A549 (cell line): ENCODE data around the gene USH1C. TPM values are rescaled to one million over a fixed set of nuclear protein-coding genes. Genes with fewer than 3 reads are reported as not detected.

Source experiments
- ATAC-seq, 2 experiments: fragments of 200-7000 bp in 1 of 2; fragments of >200 bp in 1 of 2; cut with Nextera tagmentation in 1 of 2; cut with Tn5 transposase in 1 of 2; 3 replicates each; pipeline versions ENCODE4 v1.8.0 to v1.9.1; 2018 to 2020; ENCODE audit warnings: mild to moderate bottlenecking in 1 of 2, moderate library complexity in 1 of 2
- CTCF ChIA-PET: fragments of 300-600 bp; sonication (Branson Sonifier 250); formaldehyde crosslinking; extraction: SDS; loops from one replicate; lab custom pipeline; 2021; ENCODE audit warnings: antibody characterized with exemption, inconsistent platforms; lab: Yijun Ruan, JAX
- POLR2A ChIA-PET: fragments of 350-600 bp; formaldehyde crosslinking; extraction: SDS; loops from one replicate; lab custom pipeline; 2021; ENCODE audit warnings: antibody characterized with exemption, inconsistent platforms; lab: Yijun Ruan, JAX
- DNase-seq, 2 experiments: peaks; one replicate each; pipeline versions ENCODE4 v3.0.0 to v3.0.0-alpha.2; 2011 to 2016; ENCODE audit warnings: low read depth in 1 of 2, low spot score in 1 of 2
- FAIRE-seq: peaks from 2 replicates; lab custom pipeline; 2011; peaks lifted over from hg19 to GRCh38; lab: Jason Lieb, UNC
- H3K27ac ChIP-seq, 2 experiments: fragments of >200 bp; sonication (Bioruptor Twin); formaldehyde crosslinking; 3 replicates each; pipeline ENCODE4 v1.5.1; 2016 to 2017
- H3K4me1 ChIP-seq: fragments of >200 bp; sonication (Bioruptor Twin); formaldehyde crosslinking; 3 replicates; pipeline ENCODE4 v1.6.1; 2016
- H3K4me2 ChIP-seq: fragments of >200 bp; sonication (Bioruptor Twin); formaldehyde crosslinking; 3 replicates; pipeline ENCODE4 v1.6.1; 2016
- H3K4me3 ChIP-seq: fragments of >200 bp; sonication (Bioruptor Twin); formaldehyde crosslinking; 3 replicates; pipeline ENCODE4 v1.5.1; 2016
- H3K9me3 ChIP-seq: fragments of >200 bp; sonication (Bioruptor Twin); formaldehyde crosslinking; 3 replicates; pipeline ENCODE4 v1.6.1; 2016
- CBX8 ChIP-seq: fragments of 200-600 bp; sonication (generic); IDR thresholded peaks from 2 replicates; pipeline ENCODE4 v1.6.1; 2016
- CHD2 ChIP-seq: fragments of 150-350 bp; IDR thresholded peaks from 2 replicates; pipeline ENCODE4 v1.6.1; 2014; ENCODE audit warnings: low read length; ENCODE audit not compliant: partially characterized antibody
- CHD4 ChIP-seq: fragments of 200-600 bp; sonication (generic); IDR thresholded peaks from 2 replicates; pipeline ENCODE4 v1.6.1; 2016; ENCODE audit warnings: antibody characterized with exemption, mild to moderate bottlenecking, borderline replicate concordance
- EP300 ChIP-seq, 2 experiments: fragments of >200 bp; sonication (Bioruptor Twin); formaldehyde crosslinking; IDR thresholded peaks; 2 replicates in 1 of 2; 3 replicates in 1 of 2; pipeline ENCODE4 v1.6.1; 2016 to 2017
- ESRRA ChIP-seq: fragments of 150-350 bp; IDR thresholded peaks from 2 replicates; pipeline ENCODE4 v1.6.1; 2014; ENCODE audit warnings: mild to moderate bottlenecking, low read length, borderline replicate concordance
- FOSB ChIP-seq: fragments of 250-450 bp; sonication (Bioruptor Pico); IDR thresholded peaks from 2 replicates; pipeline ENCODE4 v1.5.0; 2020; ENCODE audit warnings: mild to moderate bottlenecking, moderate library complexity
- HDAC2 ChIP-seq: fragments of 200-600 bp; sonication (generic); IDR thresholded peaks from 2 replicates; pipeline ENCODE4 v1.6.1; 2016
- HEYL ChIP-seq: fragments of 250-450 bp; sonication (Bioruptor Pico); IDR thresholded peaks from 2 replicates; pipeline ENCODE4 v1.8.0; 2021; ENCODE audit warnings: mild to moderate bottlenecking, moderate library complexity
- HOXB13 ChIP-seq: fragments of 250-450 bp; sonication (Bioruptor Pico); IDR thresholded peaks from 2 replicates; pipeline ENCODE4 v1.5.0; 2020; ENCODE audit warnings: low read depth, mild to moderate bottlenecking, moderate library complexity
- JUN ChIP-seq, 2 experiments: fragments of >200 bp; sonication (Bioruptor Twin); formaldehyde crosslinking; IDR thresholded peaks; 2 replicates in 1 of 2; 3 replicates in 1 of 2; pipeline ENCODE4 v1.6.1; 2016 to 2017
- MAFK ChIP-seq: fragments of 450-650 bp; IDR thresholded peaks from 2 replicates; pipeline ENCODE4 v1.6.1; 2014; ENCODE audit not compliant: partially characterized antibody
- NFE2L2 ChIP-seq: fragments of 150-350 bp; conservative IDR thresholded peaks from 2 replicates; pipeline ENCODE4 v1.6.1; 2014; ENCODE audit warnings: low read length
- NR3C1 ChIP-seq: fragments of >200 bp; sonication (Bioruptor Twin); formaldehyde crosslinking; IDR thresholded peaks from 3 replicates; pipeline ENCODE4 v1.6.1; 2017
- POLR2A ChIP-seq: IDR thresholded peaks from 2 replicates; pipeline ENCODE4 v1.6.1; 2012; ENCODE audit warnings: mild to moderate bottlenecking, low read length
- RAD21 ChIP-seq, 2 experiments: fragments of >200 bp in 1 of 2; sonication (Bioruptor Twin) in 1 of 2; formaldehyde crosslinking in 1 of 2; IDR thresholded peaks in 1 of 2; conservative IDR thresholded peaks in 1 of 2; 2 replicates in 1 of 2; 3 replicates in 1 of 2; pipeline ENCODE4 v1.6.1; 2012 to 2018; ENCODE audit warnings: inconsistent platforms in 1 of 2
- RCOR1 ChIP-seq: fragments of 150-350 bp; IDR thresholded peaks from 2 replicates; pipeline ENCODE4 v1.6.1; 2014; ENCODE audit warnings: antibody characterized with exemption, low read length, low read depth
- RFX5 ChIP-seq: fragments of 450-650 bp; IDR thresholded peaks from 2 replicates; pipeline ENCODE4 v1.7.1; 2014; ENCODE audit warnings: antibody characterized with exemption, mild to moderate bottlenecking, moderate library complexity
- RNF2 ChIP-seq: fragments of 200-600 bp; sonication (generic); IDR thresholded peaks from 2 replicates; pipeline ENCODE4 v1.6.1; 2016; ENCODE audit warnings: low read depth, mild to moderate bottlenecking, antibody characterized with exemption, moderate library complexity, borderline replicate concordance
- SMC3 ChIP-seq: fragments of >200 bp; sonication (Bioruptor Twin); formaldehyde crosslinking; IDR thresholded peaks from 3 replicates; pipeline ENCODE4 v1.6.1; 2018; ENCODE audit warnings: inconsistent platforms
- TFCP2L1 ChIP-seq: fragments of 250-450 bp; sonication (Bioruptor Pico); IDR thresholded peaks from 2 replicates; pipeline ENCODE4 v1.5.0; 2021; ENCODE audit warnings: mild to moderate bottlenecking
- ZC3H11A ChIP-seq: fragments of 450-650 bp; IDR thresholded peaks from 2 replicates; pipeline ENCODE4 v1.6.1; 2014; ENCODE audit warnings: antibody characterized with exemption, mild to moderate bottlenecking
- WGBS: methylation state at CpG from one replicate; pipeline ENCODE4 v1.1.6; 2017; ENCODE audit errors: missing lambda C conversion rate; 5-methylcytosine and 5-hydroxymethylcytosine counted together
- polyA plus RNA-seq, 4 experiments: library from polyadenylated mRNA; depleted of rRNA in 3 of 4; stranded (reverse); fragments of >200 nt; fragmentation: RNase III in 1 of 4; extraction: RNeasy Plus Mini Kit Qiagen cat#74134 plus additional on column Dnase treatment in 1 of 4; gene quantifications; 2 replicates in 3 of 4; 3 replicates in 1 of 4; pipeline ENCODE4 v1.2.3, GENCODE V29; 2011 to 2017
- TF ChIP-seq, protein P1 (sequence below): fragments of 150-350 bp; IDR thresholded peaks from 2 replicates; pipeline ENCODE4 v1.6.1; 2014; ENCODE audit warnings: low read depth, mild to moderate bottlenecking, low read length
- TF ChIP-seq, protein P2 (sequence below): IDR thresholded peaks from 2 replicates; pipeline ENCODE4 v1.6.1; 2012
- TF ChIP-seq, protein P3 (sequence below): fragments of 200-600 bp; sonication (generic); IDR thresholded peaks from 2 replicates; pipeline ENCODE4 v1.6.1; 2016; ENCODE audit warnings: antibody characterized with exemption, mild to moderate bottlenecking, moderate library complexity

Gene USH1C
- polyA plus RNA-seq, 2 of the 4 experiments (the other 2 are of a cell fraction) = 3.2 to 8.6 TPM

DNA sequence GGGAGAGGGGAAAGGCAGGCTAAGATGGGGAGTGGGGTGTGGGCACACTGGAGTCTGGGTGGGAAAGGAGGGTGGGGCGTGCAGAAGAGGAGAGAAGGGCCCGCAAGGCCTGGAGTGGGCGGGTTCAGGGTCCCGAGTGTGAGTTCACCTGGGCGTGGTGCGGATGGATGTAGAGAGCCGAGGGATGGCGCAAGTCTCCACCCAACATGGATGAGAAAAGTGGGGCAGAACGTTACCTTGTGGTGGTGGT lies 67.2 kb downstream of the USH1C start (continued):
- TF ChIP-seq HEYL = no peak
- no peak for TF ChIP-seq CHD2
- TF ChIP-seq NR3C1 = no peak

DNA sequence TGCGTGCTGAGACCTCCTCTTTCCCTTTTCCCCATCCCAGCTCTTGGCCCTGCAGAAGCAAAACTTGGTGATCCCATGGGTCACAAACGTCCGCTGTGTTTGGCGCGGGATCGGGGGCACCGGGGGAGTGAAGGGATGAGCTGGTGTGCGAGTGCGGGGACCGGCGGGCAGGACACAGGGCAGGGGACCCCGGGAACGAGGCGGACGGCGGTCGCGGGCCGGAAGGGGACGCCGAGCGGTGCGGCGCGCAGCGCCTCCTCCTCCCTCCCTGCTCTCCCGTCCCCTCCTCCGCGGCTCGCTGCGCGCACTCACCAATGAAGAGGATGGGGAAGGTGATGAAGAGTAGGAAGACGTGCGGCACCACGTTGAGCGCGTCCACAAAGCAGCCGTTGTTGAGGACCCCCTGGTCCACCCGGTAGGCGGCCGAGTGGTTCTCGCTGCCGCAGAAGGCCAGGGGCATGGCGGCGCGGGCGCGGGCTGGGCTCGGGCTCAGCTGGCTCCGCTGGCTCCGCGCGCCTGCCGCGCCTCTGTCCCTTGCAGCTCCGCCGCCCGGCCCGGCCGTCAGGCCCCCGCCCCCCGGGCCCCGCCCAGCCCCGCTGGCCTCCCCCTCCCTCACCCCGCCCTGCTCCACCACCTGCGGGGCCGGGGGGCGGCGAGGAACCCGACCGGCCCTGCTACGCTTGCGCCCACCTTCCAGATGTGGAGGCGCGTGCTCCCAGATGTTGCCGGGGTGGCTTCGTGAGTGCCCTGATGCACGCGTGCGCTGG lies 67.7 kb downstream of the USH1C start, which contains the start of gene ABCC8:
Gene ABCC8, minus strand, starts transcription at position 529 of the 767 bp plus-strand sequence. Its CDS starts 69 bp downstream, at position 460.
- POLR2A ChIA-PET = no interaction called here
- Histone ChIP-seq H3K27ac (peak within 1 kb of the TSS; percentile 62 to 80; a peak in 5 of 6 replicates), H3K4me1 (no peaks in the 10 kb centered on the region), H3K9me3 (no peaks in the 10 kb centered on the region), H3K4me2 (peak within 1 kb of the TSS; percentile 90), H3K4me3 (peak within 1 kb of the TSS; percentile 67)
- peak; percentile 32 to 65 for ATAC-seq
- no peak for FAIRE-seq
- TF ChIP-seq SMC3 (no peak), RNF2 (peak; percentile 58; the same call in 1 of the 2 replicates), ZC3H11A (no peak)
- TF ChIP-seq, protein P1, sequence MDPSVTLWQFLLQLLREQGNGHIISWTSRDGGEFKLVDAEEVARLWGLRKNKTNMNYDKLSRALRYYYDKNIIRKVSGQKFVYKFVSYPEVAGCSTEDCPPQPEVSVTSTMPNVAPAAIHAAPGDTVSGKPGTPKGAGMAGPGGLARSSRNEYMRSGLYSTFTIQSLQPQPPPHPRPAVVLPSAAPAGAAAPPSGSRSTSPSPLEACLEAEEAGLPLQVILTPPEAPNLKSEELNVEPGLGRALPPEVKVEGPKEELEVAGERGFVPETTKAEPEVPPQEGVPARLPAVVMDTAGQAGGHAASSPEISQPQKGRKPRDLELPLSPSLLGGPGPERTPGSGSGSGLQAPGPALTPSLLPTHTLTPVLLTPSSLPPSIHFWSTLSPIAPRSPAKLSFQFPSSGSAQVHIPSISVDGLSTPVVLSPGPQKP = no peak
- DNase-seq = peak in 1 of 2 experiments; percentile 22
- 10% methylated on average over 29 of the region's 80 CpGs for WGBS
- CTCF ChIA-PET = interaction anchor here (0.8 to 3.7 kb wide), 7 partner anchors 19 to 93 kb away, joined by 3 to 18 read pairs (median 6); partner anchors contain the start of gene KCNJ11

DNA sequence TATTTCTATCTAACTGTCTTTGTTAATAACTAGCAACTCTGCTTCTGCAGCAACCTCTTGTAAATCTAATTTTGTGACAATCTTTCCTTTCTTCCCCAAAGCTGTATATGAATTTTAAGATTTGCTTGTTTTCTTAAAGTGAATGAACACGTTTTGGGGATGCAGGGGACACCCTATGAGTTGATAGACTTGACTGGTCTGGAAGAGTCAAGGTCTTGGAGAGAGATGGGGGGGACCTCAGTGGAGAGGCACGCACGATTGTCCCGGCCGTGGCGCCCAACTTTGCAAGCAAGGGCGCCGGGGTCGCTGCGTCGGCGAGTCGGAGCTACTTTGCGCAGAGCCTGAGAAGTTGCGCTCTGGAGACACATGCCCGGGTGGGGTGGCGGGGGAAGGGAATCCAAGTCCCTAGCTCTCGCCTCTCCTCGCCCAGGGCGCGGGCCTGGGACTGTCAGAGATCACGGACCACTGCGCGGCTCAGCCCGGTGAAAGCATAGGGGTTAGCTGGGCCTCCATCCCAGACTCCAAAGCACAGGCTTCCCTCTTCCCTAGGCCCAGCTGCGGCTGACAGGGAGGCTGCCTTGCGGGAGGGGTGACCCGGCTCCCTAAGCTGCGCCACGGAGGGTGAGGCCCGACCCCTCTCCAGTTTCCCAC lies 68.4 kb downstream of the USH1C start:
- ATAC-seq (peak in 1 of 2 experiments; percentile 8; a peak in 3 of 6 replicates), DNase-seq (no peak), FAIRE-seq (no peak)
- TF ChIP-seq POLR2A = no peak
- WGBS = 63% methylated on average over 23 of the region's 31 CpGs
- H3K27ac ChIP-seq = peak overlapping the region; percentile 62 to 80; a peak in 5 of 6 replicates
- H3K9me3 ChIP-seq = no peaks in the 10 kb centered on the region
- peak overlapping the region; percentile 90 for H3K4me2 ChIP-seq
- ChIA-PET POLR2A (no interaction called here), CTCF (interaction anchor here (0.9 to 2.5 kb wide), 7 partner anchors 19 to 91 kb away, joined by 3 to 18 read pairs (median 6); partner anchors contain the start of gene KCNJ11)
- H3K4me1 ChIP-seq = no peaks in the 10 kb centered on the region
- peak overlapping the region; percentile 67 for H3K4me3 ChIP-seq

DNA sequence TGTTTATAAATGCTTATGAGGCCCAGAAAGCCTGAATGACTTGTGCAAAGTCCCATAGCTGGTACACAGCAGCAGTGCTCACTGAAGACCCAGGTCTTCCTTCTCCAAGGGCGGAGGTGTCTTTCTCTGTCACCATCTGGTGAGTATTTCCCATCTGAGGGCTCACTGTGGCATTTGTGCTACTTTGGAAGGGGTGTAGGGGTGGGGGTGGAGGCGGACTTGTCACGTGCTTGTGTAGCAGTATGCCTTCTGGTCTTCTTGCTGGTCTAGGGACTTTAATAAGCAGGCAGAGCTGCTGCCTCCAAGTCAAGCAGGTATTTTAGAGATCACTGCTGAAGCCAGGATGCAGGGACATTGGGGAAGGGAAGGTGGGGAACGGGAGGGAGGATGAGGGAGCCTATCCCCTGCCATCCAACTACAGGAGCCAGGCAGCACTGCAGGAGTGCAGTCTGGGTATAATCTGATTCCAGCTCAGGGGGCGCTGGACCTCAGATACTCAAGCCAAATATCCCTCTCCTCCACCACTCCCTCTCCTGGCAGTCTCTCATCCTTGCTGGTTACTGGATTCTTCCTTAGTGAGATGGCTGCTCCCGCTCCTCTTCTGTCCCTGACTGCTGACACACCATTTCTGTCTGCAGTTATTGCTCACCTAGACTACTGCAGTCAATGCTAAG lies 71.0 kb downstream of the USH1C start:
- peak; percentile 93 to 97 for ATAC-seq
- no peak overlapping the region for H3K27ac ChIP-seq
- WGBS = 45% methylated on average over 6 of the region's 6 CpGs
- POLR2A ChIA-PET = interaction anchor here (0.6 kb wide), 1 partner anchor 77 kb away, joined by 3 read pairs; no protein-coding TSS in a partner anchor
- no peaks in the 10 kb centered on the region for H3K4me1 ChIP-seq
- no peak for FAIRE-seq
- DNase-seq = peak; percentile 83 to 95
- H3K9me3 ChIP-seq = no peaks in the 10 kb centered on the region
- CTCF ChIA-PET = interaction anchor here (0.6 to 3.0 kb wide), 20 partner anchors 9 to 717 kb away, joined by 3 to 10 read pairs (median 4); partner anchors contain the start of gene KCNJ11
- H3K4me2 ChIP-seq = no peak overlapping the region
- no peak overlapping the region for H3K4me3 ChIP-seq
- TF ChIP-seq JUN (IDR thresholded peaks at IDR 0.05) (no peak), ESRRA (no peak), FOSB (CRISPR knock-in tag) (no peak), CHD2 (no peak), RNF2 (no peak), RAD21 (conservative IDR thresholded peaks at IDR 0.05 in 1 of 2, IDR thresholded peaks at IDR 0.05 in 1 of 2) (peak; percentile 39 to 42; a peak in 4 of 5 replicates), RFX5 (no peak), TFCP2L1 (CRISPR knock-in tag) (no peak), CHD4 (no peak), MAFK (peak; percentile 81), HDAC2 (no peak), CBX8 (no peak), EP300 (IDR thresholded peaks at IDR 0.05) (no peak), NFE2L2 (no peak), RCOR1 (no peak), HOXB13 (no peak)
- TF ChIP-seq, protein P2, sequence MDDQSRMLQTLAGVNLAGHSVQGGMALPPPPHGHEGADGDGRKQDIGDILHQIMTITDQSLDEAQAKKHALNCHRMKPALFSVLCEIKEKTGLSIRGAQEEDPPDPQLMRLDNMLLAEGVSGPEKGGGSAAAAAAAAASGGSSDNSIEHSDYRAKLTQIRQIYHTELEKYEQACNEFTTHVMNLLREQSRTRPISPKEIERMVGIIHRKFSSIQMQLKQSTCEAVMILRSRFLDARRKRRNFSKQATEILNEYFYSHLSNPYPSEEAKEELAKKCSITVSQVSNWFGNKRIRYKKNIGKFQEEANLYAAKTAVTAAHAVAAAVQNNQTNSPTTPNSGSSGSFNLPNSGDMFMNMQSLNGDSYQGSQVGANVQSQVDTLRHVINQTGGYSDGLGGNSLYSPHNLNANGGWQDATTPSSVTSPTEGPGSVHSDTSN = no peak
- TF ChIP-seq, protein P3, sequence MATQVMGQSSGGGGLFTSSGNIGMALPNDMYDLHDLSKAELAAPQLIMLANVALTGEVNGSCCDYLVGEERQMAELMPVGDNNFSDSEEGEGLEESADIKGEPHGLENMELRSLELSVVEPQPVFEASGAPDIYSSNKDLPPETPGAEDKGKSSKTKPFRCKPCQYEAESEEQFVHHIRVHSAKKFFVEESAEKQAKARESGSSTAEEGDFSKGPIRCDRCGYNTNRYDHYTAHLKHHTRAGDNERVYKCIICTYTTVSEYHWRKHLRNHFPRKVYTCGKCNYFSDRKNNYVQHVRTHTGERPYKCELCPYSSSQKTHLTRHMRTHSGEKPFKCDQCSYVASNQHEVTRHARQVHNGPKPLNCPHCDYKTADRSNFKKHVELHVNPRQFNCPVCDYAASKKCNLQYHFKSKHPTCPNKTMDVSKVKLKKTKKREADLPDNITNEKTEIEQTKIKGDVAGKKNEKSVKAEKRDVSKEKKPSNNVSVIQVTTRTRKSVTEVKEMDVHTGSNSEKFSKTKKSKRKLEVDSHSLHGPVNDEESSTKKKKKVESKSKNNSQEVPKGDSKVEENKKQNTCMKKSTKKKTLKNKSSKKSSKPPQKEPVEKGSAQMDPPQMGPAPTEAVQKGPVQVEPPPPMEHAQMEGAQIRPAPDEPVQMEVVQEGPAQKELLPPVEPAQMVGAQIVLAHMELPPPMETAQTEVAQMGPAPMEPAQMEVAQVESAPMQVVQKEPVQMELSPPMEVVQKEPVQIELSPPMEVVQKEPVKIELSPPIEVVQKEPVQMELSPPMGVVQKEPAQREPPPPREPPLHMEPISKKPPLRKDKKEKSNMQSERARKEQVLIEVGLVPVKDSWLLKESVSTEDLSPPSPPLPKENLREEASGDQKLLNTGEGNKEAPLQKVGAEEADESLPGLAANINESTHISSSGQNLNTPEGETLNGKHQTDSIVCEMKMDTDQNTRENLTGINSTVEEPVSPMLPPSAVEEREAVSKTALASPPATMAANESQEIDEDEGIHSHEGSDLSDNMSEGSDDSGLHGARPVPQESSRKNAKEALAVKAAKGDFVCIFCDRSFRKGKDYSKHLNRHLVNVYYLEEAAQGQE = no peak
